H1 (cell line): Measurements from ENCODE around the gene CAMSAP3.

Source experiments
- CBX8 ChIP-seq: fragments of 300-800, 300-1000 bp; sonication (generic); IDR thresholded peaks from 2 replicates; pipeline ENCODE4 v1.7.1; 2016; ENCODE audit warnings: low read depth, low read length, borderline replicate concordance
- CEBPB ChIP-seq: IDR thresholded peaks from 2 replicates; pipeline ENCODE4 v1.6.1; 2012; ENCODE audit warnings: low read depth, low read length
- HDAC2 ChIP-seq, 2 experiments: fragments of 300-600 bp in 1 of 2; sonication (generic) in 1 of 2; IDR thresholded peaks; 2 replicates each; pipeline ENCODE4 v1.6.1; 2011 to 2012; ENCODE audit warnings: low read depth in 2 of 2, low read length in 2 of 2, mild to moderate bottlenecking in 2 of 2, moderate library complexity in 2 of 2, borderline replicate concordance in 1 of 2, inconsistent platforms in 1 of 2
- PHF8 ChIP-seq: fragments of 200-600 bp; sonication (generic); conservative IDR thresholded peaks from 2 replicates; pipeline ENCODE4 v1.7.1; 2012; ENCODE audit warnings: low read depth, mild to moderate bottlenecking, inconsistent platforms, low read length, moderate library complexity
- RBBP5 ChIP-seq: IDR thresholded peaks from 2 replicates; pipeline ENCODE4 v1.7.1; 2012; ENCODE audit warnings: low read depth, mild to moderate bottlenecking, inconsistent platforms, low read length, moderate library complexity, borderline replicate concordance
- RFX5 ChIP-seq: IDR thresholded peaks from 2 replicates; pipeline ENCODE4 v1.6.1; 2011; ENCODE audit warnings: low read depth, low read length, improper control_type of control experiment, borderline replicate concordance
- SP1 ChIP-seq: IDR thresholded peaks from 2 replicates; pipeline ENCODE4 v1.6.1; 2011; ENCODE audit warnings: low read depth, low read length
- TAF1 ChIP-seq: IDR thresholded peaks from 2 replicates; pipeline ENCODE4 v1.6.1; 2011; ENCODE audit warnings: mild to moderate bottlenecking, low read depth, low read length
- TBP ChIP-seq: IDR thresholded peaks from 2 replicates; pipeline ENCODE4 v1.6.1; 2011; ENCODE audit warnings: low read depth, low read length, improper control_type of control experiment
- TF ChIP-seq, protein P1 (sequence below): IDR thresholded peaks from 2 replicates; pipeline ENCODE4 v1.6.1; 2012; ENCODE audit warnings: inconsistent platforms
- TF ChIP-seq, protein P2 (sequence below), 3 experiments: IDR thresholded peaks; 1 replicate in 2 of 3; 2 replicates in 1 of 3; pipeline versions ENCODE4 v1.5.1 to v1.6.1; 2011; ENCODE audit warnings: low read length in 3 of 3, mild to moderate bottlenecking in 3 of 3, inconsistent platforms in 2 of 3, low read depth in 1 of 3, moderate library complexity in 1 of 3; ENCODE audit not compliant: insufficient read depth in 1 of 3; ENCODE audit errors: control extremely low read depth in 1 of 3
- TF ChIP-seq, protein P3 (sequence below): IDR thresholded peaks from 2 replicates; pipeline ENCODE4 v1.6.1; 2012; ENCODE audit warnings: inconsistent platforms

DNA sequence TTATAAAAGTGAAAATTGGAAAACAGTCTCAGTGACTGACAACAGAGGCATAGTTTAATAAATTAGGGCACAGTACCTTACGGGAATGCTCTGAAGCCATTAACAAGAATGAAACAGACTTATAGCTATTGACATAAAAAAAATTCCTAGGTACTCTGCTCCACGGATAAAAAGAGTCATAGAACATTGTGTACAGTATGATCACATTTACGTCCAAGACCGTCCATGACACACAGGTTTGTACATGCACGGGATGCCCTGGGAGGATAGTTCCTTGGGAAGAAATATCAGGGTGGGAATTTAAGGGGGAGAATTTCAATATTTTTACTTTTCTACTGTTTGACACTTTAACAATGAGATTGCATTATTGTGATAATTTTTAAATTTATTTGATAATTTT is 24.9 kb upstream of the CAMSAP3 start:
- TF ChIP-seq CBX8 (no peak), TBP (no peak), CEBPB (no peak), TAF1 (no peak), RFX5 (no peak), HDAC2 (IDR thresholded peaks at IDR 0.05; ENCODE audit: borderline replicate concordance in 1 of 2, low read depth in 2 of 2, low read length in 2 of 2) (no peak), SP1 (no peak), PHF8 (no peak), RBBP5 (no peak)
- TF ChIP-seq, protein P1, sequence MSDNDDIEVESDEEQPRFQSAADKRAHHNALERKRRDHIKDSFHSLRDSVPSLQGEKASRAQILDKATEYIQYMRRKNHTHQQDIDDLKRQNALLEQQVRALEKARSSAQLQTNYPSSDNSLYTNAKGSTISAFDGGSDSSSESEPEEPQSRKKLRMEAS = no peak
- TF ChIP-seq, protein P2, sequence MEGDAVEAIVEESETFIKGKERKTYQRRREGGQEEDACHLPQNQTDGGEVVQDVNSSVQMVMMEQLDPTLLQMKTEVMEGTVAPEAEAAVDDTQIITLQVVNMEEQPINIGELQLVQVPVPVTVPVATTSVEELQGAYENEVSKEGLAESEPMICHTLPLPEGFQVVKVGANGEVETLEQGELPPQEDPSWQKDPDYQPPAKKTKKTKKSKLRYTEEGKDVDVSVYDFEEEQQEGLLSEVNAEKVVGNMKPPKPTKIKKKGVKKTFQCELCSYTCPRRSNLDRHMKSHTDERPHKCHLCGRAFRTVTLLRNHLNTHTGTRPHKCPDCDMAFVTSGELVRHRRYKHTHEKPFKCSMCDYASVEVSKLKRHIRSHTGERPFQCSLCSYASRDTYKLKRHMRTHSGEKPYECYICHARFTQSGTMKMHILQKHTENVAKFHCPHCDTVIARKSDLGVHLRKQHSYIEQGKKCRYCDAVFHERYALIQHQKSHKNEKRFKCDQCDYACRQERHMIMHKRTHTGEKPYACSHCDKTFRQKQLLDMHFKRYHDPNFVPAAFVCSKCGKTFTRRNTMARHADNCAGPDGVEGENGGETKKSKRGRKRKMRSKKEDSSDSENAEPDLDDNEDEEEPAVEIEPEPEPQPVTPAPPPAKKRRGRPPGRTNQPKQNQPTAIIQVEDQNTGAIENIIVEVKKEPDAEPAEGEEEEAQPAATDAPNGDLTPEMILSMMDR (IDR thresholded peaks at IDR 0.05; ENCODE audit: control extremely low read depth in 1 of 3, insufficient read depth in 1 of 3, low read depth in 1 of 3, low read length in 3 of 3) = no peak
- TF ChIP-seq, protein P3, sequence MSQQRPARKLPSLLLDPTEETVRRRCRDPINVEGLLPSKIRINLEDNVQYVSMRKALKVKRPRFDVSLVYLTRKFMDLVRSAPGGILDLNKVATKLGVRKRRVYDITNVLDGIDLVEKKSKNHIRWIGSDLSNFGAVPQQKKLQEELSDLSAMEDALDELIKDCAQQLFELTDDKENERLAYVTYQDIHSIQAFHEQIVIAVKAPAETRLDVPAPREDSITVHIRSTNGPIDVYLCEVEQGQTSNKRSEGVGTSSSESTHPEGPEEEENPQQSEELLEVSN = no peak
